NCI-H1417 treated with DMSO at 0.1 percent for 48 hours (cell line): ENCODE measurements around the gene NR2F2.
A peak's percentile ranks its signal among the peaks of the same experiment; 100 is the strongest.

Experiments used
- DNase-seq: peaks from one replicate; lab custom pipeline; 2025; lab: John Stamatoyannopoulos, UW

NR2F2 gene

DNA sequence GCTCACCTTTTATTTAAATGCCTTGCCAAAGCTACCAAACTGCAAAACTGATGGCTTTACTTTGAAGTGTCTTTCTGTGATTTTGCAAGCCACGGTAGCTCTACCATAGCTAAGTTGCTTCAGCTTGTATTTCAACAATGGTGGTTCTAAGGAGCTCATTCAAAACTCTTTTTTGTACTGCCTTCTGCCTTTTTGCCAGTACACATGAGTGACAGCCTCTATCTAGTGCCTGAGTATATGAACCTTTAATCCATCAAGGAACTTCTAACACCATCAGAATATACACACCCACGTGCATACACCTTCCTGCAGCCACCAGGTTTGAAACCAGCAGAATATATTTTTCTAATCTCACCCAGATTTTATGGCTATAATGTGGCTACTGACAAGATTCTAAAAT is 10.4 kb upstream of the NR2F2 start:
- no peak for DNase-seq

- DNase-seq, result no peak
Observed at GRCh38 chr15:96320703-96321638, 9.5 kb upstream of the NR2F2 start.

DNA sequence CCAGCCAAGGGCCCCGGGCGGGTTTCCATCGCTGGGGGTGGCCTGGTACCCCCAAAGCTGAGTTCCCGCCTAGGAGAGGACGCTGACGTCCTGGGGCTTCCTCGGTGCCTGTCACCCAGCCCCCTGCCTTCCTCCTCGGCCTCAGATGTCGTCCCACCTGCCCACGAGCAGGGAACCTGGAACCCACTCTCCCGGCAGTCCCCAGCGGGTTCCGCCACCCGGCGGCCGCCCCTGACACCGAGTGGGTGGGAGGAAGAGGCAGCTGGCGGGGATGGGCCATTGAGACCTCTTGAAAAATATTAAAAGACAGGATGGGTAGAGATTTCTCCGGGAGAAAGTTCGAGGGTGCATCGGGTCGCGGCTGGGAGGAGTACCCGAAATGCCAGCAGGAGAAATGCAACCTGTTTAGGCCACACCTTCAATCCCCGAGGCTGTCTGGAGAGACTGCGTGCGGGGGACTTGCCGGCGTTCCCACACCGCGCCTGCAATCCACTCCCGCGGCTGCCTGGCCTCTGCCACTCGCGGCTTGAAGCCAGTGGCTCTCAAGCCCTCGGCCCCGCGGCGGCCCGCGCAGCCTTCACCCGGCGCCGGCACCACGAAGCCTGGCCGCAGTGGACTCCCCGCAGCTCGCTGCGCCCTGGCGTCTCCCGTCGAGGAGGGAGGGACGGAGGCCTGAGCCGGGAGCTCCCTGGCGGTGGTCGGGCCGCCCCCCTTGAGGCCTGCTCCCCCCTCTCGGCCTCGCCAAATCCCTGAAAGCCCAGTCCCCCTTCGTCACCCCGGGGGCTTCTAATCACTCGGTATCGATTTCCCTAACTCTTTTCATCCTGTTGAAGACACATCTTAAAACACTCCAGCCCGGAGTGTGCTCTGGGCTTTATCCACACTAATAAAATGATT is 8.6 kb upstream of the NR2F2 start:
- no peak for DNase-seq

DNA sequence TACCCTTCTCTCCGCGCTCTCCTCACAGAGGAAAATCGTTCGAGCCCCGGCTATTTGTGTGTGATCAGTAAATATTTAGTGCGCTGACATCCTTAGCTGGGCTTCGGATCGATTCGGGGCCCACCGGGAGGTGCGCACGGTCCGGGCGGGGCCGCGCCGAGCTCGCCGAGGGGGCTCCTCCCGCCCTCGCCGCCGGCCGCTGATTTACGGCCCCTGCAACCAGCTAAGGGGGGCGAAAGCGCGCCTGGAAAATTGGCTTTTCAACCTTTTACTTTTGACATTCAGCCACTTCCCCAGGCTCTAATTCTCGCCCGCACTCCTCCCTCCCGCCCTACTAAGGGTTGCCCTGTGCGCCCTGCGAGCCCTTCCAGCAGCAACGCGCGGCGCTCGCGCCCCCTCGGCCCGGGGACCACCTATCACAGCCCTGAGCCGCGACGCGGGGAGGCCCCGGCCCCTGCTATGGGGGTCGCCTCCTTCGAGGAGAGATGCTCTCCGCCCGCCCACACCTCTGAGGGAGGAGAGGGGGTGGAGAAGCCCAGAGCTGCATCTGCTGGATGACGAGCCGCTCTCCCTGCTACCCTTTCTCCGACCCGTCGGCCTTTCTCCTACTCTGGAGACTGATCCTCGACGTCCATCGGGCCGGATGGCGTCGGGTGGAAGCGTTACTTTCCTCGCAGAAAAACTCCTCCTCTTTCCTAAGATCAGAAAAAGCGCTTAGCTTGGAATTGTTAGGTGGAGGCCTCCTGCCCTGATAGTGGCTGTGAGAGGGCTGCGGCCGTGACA is 7.8 kb upstream of the NR2F2 start:
- DNase-seq, result no peak

DNA sequence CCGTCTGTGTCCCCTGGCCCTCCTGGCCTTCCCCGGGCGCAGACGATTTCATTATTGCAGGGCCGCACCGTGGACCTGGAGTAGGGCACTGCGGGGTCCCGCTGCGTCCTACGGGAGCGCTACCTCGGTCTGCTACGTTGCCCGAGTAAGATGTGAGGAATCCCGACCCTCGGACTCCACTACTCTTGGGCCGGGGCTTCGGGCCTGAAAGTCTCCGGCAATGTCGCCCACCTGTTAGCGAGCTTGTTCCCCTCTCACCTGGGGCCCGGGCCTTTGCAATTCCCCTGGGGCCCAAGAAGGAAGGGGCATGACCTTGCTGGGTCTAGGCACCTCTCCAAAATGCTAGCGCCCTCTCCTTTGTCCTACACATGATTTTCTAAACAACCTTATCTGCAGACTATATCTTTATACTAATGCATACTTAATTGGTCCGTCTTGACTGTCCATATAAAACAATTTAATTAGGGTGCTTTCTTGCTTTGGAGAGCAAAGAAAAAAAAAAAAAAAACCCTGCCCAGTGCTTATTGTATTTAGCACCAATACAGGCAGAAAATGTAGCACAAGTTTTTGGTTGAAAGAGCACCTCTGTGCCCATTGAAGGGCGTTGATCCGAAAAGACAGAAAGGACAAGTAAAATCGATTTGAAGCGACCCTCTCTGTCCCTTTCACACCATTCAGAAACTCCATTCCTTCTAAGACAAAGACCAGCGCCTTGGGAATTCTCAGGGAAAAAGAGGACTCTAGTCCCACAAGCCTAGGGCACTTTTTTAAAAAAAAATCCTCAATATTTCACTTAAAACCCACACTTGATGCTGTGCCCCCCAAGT is 7.0 kb upstream of the NR2F2 start:
- DNase-seq, result no peak

DNA sequence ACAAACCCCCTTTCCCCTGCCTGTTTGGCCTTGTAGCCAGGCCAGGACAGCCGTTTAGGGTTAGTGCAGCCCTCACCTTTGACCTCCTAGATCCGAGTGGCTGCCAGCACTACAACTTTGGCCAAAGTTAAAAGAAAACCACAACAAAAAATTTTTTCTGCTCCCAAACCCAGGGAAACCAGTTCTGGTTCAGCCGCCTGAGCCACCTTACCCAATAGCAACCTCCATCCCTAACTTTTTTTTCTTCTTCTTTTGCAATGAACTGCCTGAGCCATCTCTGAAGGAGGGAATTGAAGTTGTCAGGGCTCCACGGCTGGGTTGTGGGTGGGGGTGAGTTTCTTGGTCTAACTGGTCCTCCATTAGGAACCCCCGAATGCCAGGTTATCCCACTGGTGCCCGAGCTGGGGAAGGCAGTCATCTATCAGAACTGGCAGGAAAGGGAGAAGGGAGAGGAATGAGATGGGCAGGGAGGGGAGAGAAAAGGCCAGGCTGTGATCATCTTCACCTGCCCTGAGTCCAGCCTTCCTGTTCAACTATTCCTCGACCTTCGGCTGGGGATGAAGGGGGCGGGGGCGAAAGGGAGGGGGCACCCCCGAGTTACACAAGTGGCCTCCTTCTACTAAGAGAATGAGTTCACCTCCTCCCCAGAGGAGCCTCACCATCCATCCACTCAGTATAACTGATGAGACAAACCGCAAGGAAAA is 6.2 kb upstream of the NR2F2 start:
- no peak for DNase-seq

- no peak for DNase-seq
Observed at GRCh38 chr15:96324940-96325540, 5.5 kb upstream of the NR2F2 start.

DNA sequence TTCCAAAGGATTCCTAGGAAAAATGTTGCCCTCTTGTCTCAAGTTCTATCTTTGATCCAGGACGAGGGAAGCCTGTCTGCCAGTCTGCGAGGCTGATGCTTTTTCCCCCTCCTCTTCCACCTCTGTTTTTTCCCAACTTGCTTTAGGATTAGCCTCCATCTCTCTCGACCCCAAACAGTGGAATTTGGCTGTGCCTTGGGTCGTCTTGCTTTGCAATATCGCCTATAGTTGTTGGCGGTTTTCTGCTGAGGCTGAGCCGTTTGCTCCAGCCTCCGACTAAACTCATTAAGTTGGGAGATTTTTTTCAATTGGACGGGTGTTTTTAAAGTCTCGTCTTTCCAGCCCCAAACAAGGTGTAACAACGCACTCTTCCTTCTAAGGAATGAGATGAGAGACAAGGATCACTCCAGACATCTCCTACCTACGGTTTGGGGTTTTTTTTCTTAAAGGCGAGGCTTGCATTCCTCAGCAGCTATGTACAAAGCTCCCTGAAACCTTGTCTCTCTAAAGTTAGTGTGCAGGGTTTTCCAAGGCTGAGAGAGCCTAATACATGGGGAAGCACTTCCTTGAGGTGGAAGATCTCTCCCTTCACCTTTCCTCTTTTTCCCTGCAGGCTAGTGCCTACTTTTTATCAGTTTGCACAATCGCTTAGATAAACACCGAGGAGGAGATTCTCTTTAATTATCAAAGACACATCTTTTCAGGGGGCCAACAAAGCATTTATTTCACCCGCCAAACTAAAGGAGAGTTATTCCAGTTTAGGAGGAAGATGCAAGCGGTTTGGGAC is 4.8 kb upstream of the NR2F2 start:
- DNase-seq, result no peak

GRCh38 chr15:96326328-96327154 is 4.0 kb upstream of the NR2F2 start:
- DNase-seq, result no peak

GRCh38 chr15:96327155-96327741 is 3.3 kb upstream of the NR2F2 start:
- DNase-seq, result peak; percentile 74

- no peak for DNase-seq
Observed at GRCh38 chr15:96328181-96328876, 2.2 kb upstream of the NR2F2 start.

DNA sequence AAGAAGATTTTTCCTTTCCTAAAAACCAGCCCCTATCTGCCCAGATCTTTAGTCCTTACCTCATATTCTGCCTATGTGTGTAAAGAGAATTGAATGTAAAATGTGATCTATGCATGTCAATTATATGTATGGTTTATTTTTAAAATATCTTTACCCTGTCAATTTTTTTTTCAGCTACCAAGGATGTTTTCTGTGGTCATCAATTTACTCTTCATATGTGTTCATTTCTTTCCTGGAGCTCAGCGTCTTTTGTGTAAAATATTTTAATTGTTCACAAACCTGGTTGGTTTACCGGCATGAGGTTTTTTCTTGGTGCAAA is 1.7 kb upstream of the NR2F2 start:
- DNase-seq, result no peak

DNA sequence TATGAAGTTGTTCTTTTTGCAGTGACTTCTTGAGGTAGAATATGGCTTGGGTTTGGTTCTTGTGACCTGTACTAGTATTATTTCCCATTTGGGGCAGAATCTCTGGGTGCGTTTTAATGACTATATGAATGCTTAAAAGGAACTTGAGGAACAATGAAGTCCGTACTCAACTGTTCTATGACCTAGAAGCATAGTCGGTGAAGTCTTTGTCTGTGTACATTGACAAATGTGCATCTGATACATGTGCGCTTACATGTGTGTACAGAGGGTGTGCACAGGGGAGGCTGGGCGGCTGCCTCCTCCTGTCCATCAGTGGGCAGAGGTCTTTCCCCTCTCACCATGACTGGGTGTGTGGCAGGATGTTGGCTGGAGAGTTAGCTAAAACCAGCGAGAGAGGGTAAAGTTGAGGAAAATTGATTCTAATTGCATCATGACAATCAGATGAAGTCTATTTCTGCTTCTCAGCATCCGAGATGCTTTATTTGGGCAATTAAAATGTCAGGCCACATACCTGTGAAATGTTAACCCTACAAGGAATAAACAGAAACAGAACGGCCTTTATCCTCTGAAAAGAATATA is 1.0 kb upstream of the NR2F2 start:
- DNase-seq, result no peak

DNA sequence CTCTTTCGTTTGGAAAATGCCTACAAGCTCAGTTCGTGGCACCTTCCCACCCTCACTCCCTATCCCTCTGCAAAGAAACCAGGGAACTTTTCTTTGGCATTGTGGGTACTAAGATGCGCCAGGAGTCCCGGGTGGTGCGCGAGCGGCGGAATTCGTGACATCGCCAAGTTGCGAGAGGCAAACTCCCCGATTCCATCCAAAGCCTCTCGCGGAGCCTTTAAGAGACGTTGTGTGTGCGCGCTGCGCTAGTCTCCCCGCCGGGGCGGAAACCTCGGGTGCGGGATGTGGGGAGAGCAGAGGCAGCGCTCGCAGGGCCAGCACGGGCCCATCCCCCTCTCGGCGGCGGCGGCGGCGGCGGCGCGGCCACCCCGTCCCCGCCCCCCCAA is 443 bp upstream of the NR2F2 start:
- no peak for DNase-seq

GRCh38 chr15:96331144-96331944 is 844 bp downstream of the NR2F2 start:
- DNase-seq, result no peak

GRCh38 chr15:96331945-96332636 is 1.6 kb downstream of the NR2F2 start:
- no peak for DNase-seq
